Kidney (tissue), 14 donors: ENCODE measurements around the gene KLF2. TPM values are rescaled to one million over a fixed set of nuclear protein-coding genes. Genes with fewer than 3 reads are reported as not detected.

Experiments used
- DNase-seq, 5 donors: peaks; one replicate each; pipeline ENCODE4 v3.0.0-alpha.2; 2013 to 2020
- FAIRE-seq: peaks from 2 replicates; lab custom pipeline; 2012; peaks lifted over from hg19 to GRCh38; lab: Jason Lieb, UNC
- H3K27ac ChIP-seq, 2 donors: one replicate each; pipeline ENCODE4 v1.7.0; 2013; ENCODE audit warnings: low read depth in 2 of 2, low read length in 2 of 2, inconsistent platforms in 1 of 2
- H3K27me3 ChIP-seq: one replicate; pipeline ENCODE4 v1.7.1; 2013; ENCODE audit warnings: low read length, inconsistent platforms; ENCODE audit not compliant: control insufficient read depth, insufficient read depth
- H3K36me3 ChIP-seq, 3 donors: one replicate each; pipeline versions ENCODE4 v1.7.0 to v1.7.1; 2013; ENCODE audit warnings: low read length in 3 of 3, control low read depth in 1 of 3, inconsistent platforms in 1 of 3; ENCODE audit not compliant: insufficient read depth in 3 of 3, control insufficient read depth in 2 of 3
- H3K4me1 ChIP-seq, 3 donors: one replicate each; pipeline versions ENCODE4 v1.7.0 to v1.7.1; 2013; ENCODE audit warnings: low read length in 3 of 3, inconsistent platforms in 1 of 3, low read depth in 1 of 3; ENCODE audit not compliant: control insufficient read depth in 2 of 3, insufficient read depth in 2 of 3
- H3K4me3 ChIP-seq, 3 donors: one replicate each; pipeline versions ENCODE4 v1.7.0 to v1.8.1; 2013; ENCODE audit warnings: low read length in 3 of 3, control low read depth in 1 of 3, inconsistent platforms in 1 of 3
- H3K9ac ChIP-seq, 3 donors: one replicate each; pipeline versions ENCODE4 v1.7.0 to v1.7.1; 2013; ENCODE audit warnings: low read length in 3 of 3, control low read depth in 1 of 3, inconsistent platforms in 1 of 3
- H3K9me3 ChIP-seq, 3 donors: one replicate each; pipeline versions ENCODE4 v1.7.0 to v1.7.1; 2013; ENCODE audit warnings: low read length in 3 of 3, control low read depth in 1 of 3, inconsistent platforms in 1 of 3; ENCODE audit not compliant: control insufficient read depth in 2 of 3, insufficient read depth in 1 of 3
- CTCF ChIP-seq: IDR thresholded peaks from 3 replicates; pipeline ENCODE4 v1.5.1; 2012; ENCODE audit warnings: mild to moderate bottlenecking, moderate library complexity, borderline replicate concordance; ENCODE audit not compliant: insufficient read depth; ENCODE audit errors: extremely low read depth
- intact Hi-C: fragments of 100-400 bp; cut with DNase I; formaldehyde crosslinking; loops from one replicate; pipeline ENCODE4 v1.11.1; 2022
- polyA plus RNA-seq: library from polyadenylated mRNA; stranded (reverse); fragments of 350-450 nt; fragmentation: Illumina TruSeq; extraction: RNeasy Lipid Tissue Mini Kit (QIAGEN cat#74804); gene quantifications from one replicate; pipeline ENCODE4 v1.2.3, GENCODE V29; 2014; ENCODE audit warnings: low read depth, low replicate concordance; ENCODE audit not compliant: insufficient read depth
- total RNA-seq: library from RNA; stranded (reverse); fragmentation: NEBNext Ultra II Directional; extraction: Animal tissue kit (Norgen Biotek cat#: 25700); gene quantifications from one replicate; pipeline ENCODE4 v1.2.1, GENCODE V29; 2021
- donor health status: control.
- donor health status: control.
- donor health status: control.
- donor health status: control.
- donor health status: control.
- donor health status: DM: yes; HTN: yes; CAD: no.
- donor health status: Normal renal cell carcinoma (clear cell type).

KLF2 gene
- total and polyA plus RNA-seq, 2 donors from 2014 or later: 114 to 131 TPM

- DNase-seq (peak in 1 of 5 donors; percentile 71), FAIRE-seq (no peak)
- H3K27me3 ChIP-seq: no peaks in the 10 kb centered on the region
- peak; percentile 17 for TF ChIP-seq CTCF
- no peak overlapping the region for H3K4me3 ChIP-seq
- intact Hi-C loops: no loop called here
- no peak overlapping the region for H3K9ac ChIP-seq
- no peaks in the 10 kb centered on the region for H3K9me3 ChIP-seq
- peaks cover 0 to 31% (median 27%) of the 10 kb centered on the region in 3 donors for H3K4me1 ChIP-seq
- peaks cover 9 to 27% (median 14%) of the 10 kb centered on the region in 3 donors for H3K36me3 ChIP-seq
- H3K27ac ChIP-seq: no peak overlapping the region
Measured at GRCh38 chr19:16376649-16377048, 52.0 kb downstream of the KLF2 start.

DNA sequence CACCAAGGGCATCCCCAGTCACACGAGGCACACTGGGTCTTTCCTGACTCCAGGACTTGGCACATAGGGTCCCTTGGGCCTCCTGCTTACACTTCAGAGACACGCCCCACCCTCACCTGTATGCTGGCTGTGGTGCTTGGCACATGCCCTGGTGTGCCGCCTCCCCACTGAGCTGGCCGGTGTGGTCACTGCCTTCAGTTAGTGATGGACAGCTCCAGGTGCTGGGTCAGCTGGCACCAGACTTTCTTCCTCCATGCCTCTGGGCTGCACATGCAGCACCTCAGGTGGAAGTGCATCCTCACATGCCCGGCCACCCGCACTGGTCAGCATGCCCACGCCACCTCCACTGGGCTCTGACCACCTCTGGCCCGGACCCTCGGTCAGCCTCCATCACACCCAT lies 52.9 kb downstream of the KLF2 start:
- Histone ChIP-seq H3K36me3 (peaks cover 9 to 27% (median 14%) of the 10 kb centered on the region in 3 donors), H3K9me3 (no peaks in the 10 kb centered on the region), H3K9ac (no peak overlapping the region), H3K27ac (no peak overlapping the region), H3K4me3 (no peak overlapping the region), H3K4me1 (peaks cover 0 to 23% (median 19%) of the 10 kb centered on the region in 3 donors), H3K27me3 (no peaks in the 10 kb centered on the region)
- peak in 1 of 5 donors; percentile 61 for DNase-seq
- intact Hi-C loops: no loop called here
- no peak for TF ChIP-seq CTCF
- FAIRE-seq: no peak

Other genes with a start within 250 kb of the KLF2 start
- 273 TPM for gene TPM4, start 248.3 kb upstream of the KLF2 start, total RNA-seq
- 132 TPM for gene TPM4, start 248.3 kb upstream of the KLF2 start, polyA plus RNA-seq
- 75.6 TPM for gene RAB8A, start 212.9 kb upstream of the KLF2 start, total RNA-seq
- gene RAB8A, start 212.9 kb upstream of the KLF2 start, polyA plus RNA-seq: 38.5 TPM
- 7.7 TPM for gene HSH2D, start 181.1 kb upstream of the KLF2 start, total RNA-seq
- 0.41 TPM for gene HSH2D, start 181.1 kb upstream of the KLF2 start, polyA plus RNA-seq
- not detected for gene CIB3, start 151.3 kb upstream of the KLF2 start, total RNA-seq
- gene CIB3, start 151.3 kb upstream of the KLF2 start, polyA plus RNA-seq: not detected
- 53.5 TPM for gene FAM32A, start 139.4 kb upstream of the KLF2 start, total RNA-seq
- gene FAM32A, start 139.4 kb upstream of the KLF2 start, polyA plus RNA-seq: 105 TPM
- gene AP1M1, start 126.9 kb upstream of the KLF2 start, total RNA-seq: 67.8 TPM
- 56.0 TPM for gene AP1M1, start 126.9 kb upstream of the KLF2 start, polyA plus RNA-seq
- 43.3 TPM for gene EPS15L1, start 147.1 kb downstream of the KLF2 start, total RNA-seq
- gene EPS15L1, start 147.1 kb downstream of the KLF2 start, polyA plus RNA-seq: 34.2 TPM
- not detected for gene CALR3, start 171.3 kb downstream of the KLF2 start, total RNA-seq
- not detected for gene CALR3, start 171.3 kb downstream of the KLF2 start, polyA plus RNA-seq
- 8.6 TPM for gene C19orf44, start 171.6 kb downstream of the KLF2 start, total RNA-seq
- 6.2 TPM for gene C19orf44, start 171.6 kb downstream of the KLF2 start, polyA plus RNA-seq
- gene CHERP, start 217.6 kb downstream of the KLF2 start, total RNA-seq: 37.2 TPM
- gene CHERP, start 217.6 kb downstream of the KLF2 start, polyA plus RNA-seq: 14.6 TPM
- gene SLC35E1, start 247.6 kb downstream of the KLF2 start, total RNA-seq: 47.1 TPM
- 19.8 TPM for gene SLC35E1, start 247.6 kb downstream of the KLF2 start, polyA plus RNA-seq